ENCODE data around the gene CATSPERD. TPM values are rescaled to one million over a fixed set of nuclear protein-coding genes. Genes with fewer than 3 reads are reported as not detected.
A peak's percentile ranks its signal among the peaks of the same experiment; 100 is the strongest.

Gene CATSPERD
- total and polyA plus RNA-seq, 2 of the 4 experiments (the other 2 are of a cell fraction): not detected

DNA sequence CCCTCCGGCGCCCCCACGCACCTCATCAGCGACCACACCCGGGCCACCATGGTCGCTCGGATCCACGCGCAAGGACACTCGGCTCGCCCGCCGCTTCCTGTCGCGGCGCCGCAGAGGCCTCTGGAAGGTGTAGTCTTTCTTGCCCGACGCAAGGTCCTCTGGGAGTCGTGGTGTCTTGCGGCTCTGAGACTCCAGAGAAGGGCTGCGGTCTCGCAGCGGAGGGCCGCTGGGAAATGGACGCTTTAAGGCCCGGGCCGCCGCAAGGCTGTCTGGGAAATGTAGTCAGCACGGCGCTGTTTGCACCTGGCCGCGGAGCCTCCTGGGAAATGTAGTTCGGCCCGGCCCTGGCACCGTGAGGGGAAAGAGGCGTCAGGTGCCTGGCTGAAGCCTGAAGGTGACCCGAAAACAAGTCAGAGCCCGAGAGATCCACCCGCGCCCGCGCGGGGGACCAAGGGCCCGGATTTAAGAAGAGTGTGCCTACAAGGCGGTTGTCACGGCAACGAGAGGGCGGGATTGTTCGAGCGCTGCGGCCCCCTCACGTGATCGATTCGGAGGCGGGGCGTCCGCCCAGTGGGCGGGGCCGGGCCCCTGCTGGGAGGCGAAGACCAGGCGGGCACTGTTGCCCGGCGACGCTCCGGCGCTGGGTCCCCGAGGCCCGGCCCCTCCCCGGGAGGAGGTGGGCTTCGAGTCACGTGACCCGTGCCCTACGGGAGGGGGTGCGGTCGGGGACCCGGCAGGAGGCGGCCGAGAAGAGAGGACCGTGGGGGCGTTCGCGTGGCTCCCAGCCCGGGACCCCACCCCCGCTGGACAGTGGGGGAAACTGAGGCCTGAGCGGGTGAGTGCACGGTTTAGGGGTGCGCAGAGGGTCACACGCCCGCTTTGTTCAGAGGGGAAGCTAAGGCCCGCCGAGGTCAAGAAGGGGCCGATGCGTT lies 39.7 kb upstream of the CATSPERD start, which contains the start of the genes HSD11B1L and MICOS13:
Gene HSD11B1L, plus strand, starts transcription at position 591 of the 932 bp plus-strand sequence. CDS start 3,806 bp downstream, outside the sequence.
Gene MICOS13, minus strand, starts transcription at position 80 of the 932 bp plus-strand sequence. Its CDS starts 30 bp downstream, at position 50.
- Histone ChIP-seq H3K56ac (ENCODE audit: extremely low read depth, insufficient read depth, low read length) (peak within 1 kb of the TSS; percentile 86), H2BK20ac (ENCODE audit: low read depth, low read length) (no peak within 1 kb of the TSS), H2BK15ac (ENCODE audit: low read depth, low read length) (peak within 1 kb of the TSS; percentile 81; the same call in 1 of the 3 replicates), H4K8ac (ENCODE audit: low read depth in 2 of 2, low read length in 2 of 2) (peak within 1 kb of the TSS; percentile 88 to 95), H3K18ac (ENCODE audit: low read depth, low read length) (peak within 1 kb of the TSS; percentile 53), H2BK5ac (ENCODE audit: low read depth, low read length, poor library complexity, severe bottlenecking) (peak within 1 kb of the TSS; percentile 58), H4K5ac (ENCODE audit: low read depth, low read length) (peak within 1 kb of the TSS; percentile 85), H3K79me1 (ENCODE audit: low read depth in 1 of 2, low read length in 2 of 2) (peaks cover 15 to 19% of the 10 kb centered on the region in 2 experiments; a peak in 3 of 4 replicates), H3K27me3 (ENCODE audit: control insufficient read depth, insufficient read depth, low read length) (no peaks in the 10 kb centered on the region), H2AFZ (replicated peaks; ENCODE audit: low read length, poor library complexity) (peak within 1 kb of the TSS; percentile 97), H3K9me3 (ENCODE audit: control insufficient read depth, insufficient read depth, low read length) (no peaks in the 10 kb centered on the region), H4K20me1 (ENCODE audit: insufficient read depth, low read length) (no peaks in the 10 kb centered on the region; the same call in 1 of the 2 replicates), H2AK5ac (ENCODE audit: low read depth, low read length) (peak within 1 kb of the TSS; percentile 87), H3K4ac (ENCODE audit: low read depth, low read length) (peak within 1 kb of the TSS; percentile 85), H4K91ac (ENCODE audit: insufficient read depth, low read depth, low read length) (peak within 1 kb of the TSS; percentile 87), H3K23ac (ENCODE audit: low read depth, low read length) (peak within 1 kb of the TSS; percentile 70), H3K14ac (replicated peaks; ENCODE audit: low read depth, low read length) (peak within 1 kb of the TSS; percentile 68), H3K27ac (ENCODE audit: insufficient read depth, low read length) (peak within 1 kb of the TSS; percentile 69), H3K9ac (ENCODE audit: low read depth, low read length) (peak within 1 kb of the TSS; percentile 79), H3K4me1 (ENCODE audit: control insufficient read depth, insufficient read depth, low read length) (peaks cover 7% of the 10 kb centered on the region), H2AK9ac (replicated peaks; ENCODE audit: low read depth, low read length, poor library complexity) (peak within 1 kb of the TSS; percentile 97), H3K4me3 (ENCODE audit: insufficient read depth, low read depth, low read length) (peak within 1 kb of the TSS; percentile 75), H2BK120ac (ENCODE audit: low read depth, low read length) (peak within 1 kb of the TSS; percentile 84; the same call in 1 of the 2 replicates), H3K9me1 (ENCODE audit: insufficient read depth, low read length) (peaks cover 3% of the 10 kb centered on the region; the same call in 1 of the 2 replicates), H3K36me3 (ENCODE audit: control insufficient read depth, insufficient read depth, low read length) (no peaks in the 10 kb centered on the region), H3K4me2 (ENCODE audit: low read depth, low read length) (peak within 1 kb of the TSS; percentile 99)
- ATAC-seq (ENCODE audit: low read depth) (peak; percentile 95), DNase-seq (peak; percentile 98)
- ChIA-PET CTCF (no interaction called here), POLR2A (ENCODE audit: unreplicated experiment) (no interaction called here)
- intact Hi-C loops (cut with micrococcal nuclease) (no loop called here), in situ Hi-C loops (cut with MboI; ENCODE audit: low sequenced_read_pairs) (no loop called here), dilution Hi-C loops (cut with HindIII; ENCODE audit: low sequenced_read_pairs, unreplicated experiment) (no loop called here)
- BruUV-seq (replicated peaks): no TSS peak
- 0% methylated on average over 21 of the region's 94 CpGs; no CpG with 5 or more reads in 1 of the 2 experiments for WGBS, 2 experiments (ENCODE audit: extremely low coverage in 2 of 2, insufficient read length in 1 of 2)
- TF ChIP-seq RAD21 (IDR thresholded peaks at IDR 0.05; ENCODE audit: low read length) (no peak), CEBPB (IDR thresholded peaks at IDR 0.05; ENCODE audit: low read depth, low read length) (no peak), POLR2A (IDR thresholded peaks at IDR 0.05; ENCODE audit: low read depth, low read length) (peak; percentile 74), BHLHE40 (IDR thresholded peaks at IDR 0.05; ENCODE audit: low read depth, low read length) (peak; percentile 84), RFX5 (IDR thresholded peaks at IDR 0.05; ENCODE audit: low read depth, low read length) (no peak), SMC3 (IDR thresholded peaks at IDR 0.05; ENCODE audit: low read depth, low read length) (no peak), CHD1 (IDR thresholded peaks at IDR 0.05; ENCODE audit: low read depth, low read length) (no peak), MXI1 (IDR thresholded peaks at IDR 0.05; ENCODE audit: borderline replicate concordance, low read depth, low read length) (peak; percentile 85), RCOR1 (IDR thresholded peaks at IDR 0.05; ENCODE audit: insufficient replicate concordance, low read length) (no peak), NFE2L2 (IDR thresholded peaks at IDR 0.05; ENCODE audit: low read depth, low read length) (no peak), MAZ (IDR thresholded peaks at IDR 0.05; ENCODE audit: borderline replicate concordance, low read depth, low read length) (peak; percentile 80; the same call in 1 of the 2 replicates), FOS (IDR thresholded peaks at IDR 0.05; ENCODE audit: low read depth, low read length) (0 out of 2 replicates have a peak, but pooled peaks have one; percentile 11)
- TF ChIP-seq, protein P1, sequence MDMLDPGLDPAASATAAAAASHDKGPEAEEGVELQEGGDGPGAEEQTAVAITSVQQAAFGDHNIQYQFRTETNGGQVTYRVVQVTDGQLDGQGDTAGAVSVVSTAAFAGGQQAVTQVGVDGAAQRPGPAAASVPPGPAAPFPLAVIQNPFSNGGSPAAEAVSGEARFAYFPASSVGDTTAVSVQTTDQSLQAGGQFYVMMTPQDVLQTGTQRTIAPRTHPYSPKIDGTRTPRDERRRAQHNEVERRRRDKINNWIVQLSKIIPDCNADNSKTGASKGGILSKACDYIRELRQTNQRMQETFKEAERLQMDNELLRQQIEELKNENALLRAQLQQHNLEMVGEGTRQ (IDR thresholded peaks at IDR 0.05; ENCODE audit: low read depth, low read length): peak; percentile 98
- TF ChIP-seq, protein P2, sequence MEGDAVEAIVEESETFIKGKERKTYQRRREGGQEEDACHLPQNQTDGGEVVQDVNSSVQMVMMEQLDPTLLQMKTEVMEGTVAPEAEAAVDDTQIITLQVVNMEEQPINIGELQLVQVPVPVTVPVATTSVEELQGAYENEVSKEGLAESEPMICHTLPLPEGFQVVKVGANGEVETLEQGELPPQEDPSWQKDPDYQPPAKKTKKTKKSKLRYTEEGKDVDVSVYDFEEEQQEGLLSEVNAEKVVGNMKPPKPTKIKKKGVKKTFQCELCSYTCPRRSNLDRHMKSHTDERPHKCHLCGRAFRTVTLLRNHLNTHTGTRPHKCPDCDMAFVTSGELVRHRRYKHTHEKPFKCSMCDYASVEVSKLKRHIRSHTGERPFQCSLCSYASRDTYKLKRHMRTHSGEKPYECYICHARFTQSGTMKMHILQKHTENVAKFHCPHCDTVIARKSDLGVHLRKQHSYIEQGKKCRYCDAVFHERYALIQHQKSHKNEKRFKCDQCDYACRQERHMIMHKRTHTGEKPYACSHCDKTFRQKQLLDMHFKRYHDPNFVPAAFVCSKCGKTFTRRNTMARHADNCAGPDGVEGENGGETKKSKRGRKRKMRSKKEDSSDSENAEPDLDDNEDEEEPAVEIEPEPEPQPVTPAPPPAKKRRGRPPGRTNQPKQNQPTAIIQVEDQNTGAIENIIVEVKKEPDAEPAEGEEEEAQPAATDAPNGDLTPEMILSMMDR (conservative IDR thresholded peaks at IDR 0.05; ENCODE audit: low read depth, low read length): no peak
